Spleen (tissue), 11 donors: ENCODE results near the gene FCRL5. TPM values are rescaled to one million over a fixed set of nuclear protein-coding genes. Genes with fewer than 3 reads are reported as not detected.

Source experiments
- DNase-seq: peaks from one replicate; pipeline ENCODE4 v3.0.0-alpha.2; 2020
- H3K27ac ChIP-seq, 8 donors: fragments of 200-600 bp; sonication (generic) in 7 of 8; 1 replicate in 4 of 8; 2 replicates in 4 of 8; pipeline versions ENCODE4 v1.5.0 to v1.8.0; 2016 to 2021; ENCODE audit warnings: inconsistent platforms in 4 of 8, mild to moderate bottlenecking in 4 of 8, moderate library complexity in 1 of 8
- H3K27me3 ChIP-seq, 7 donors: fragments of 200-600 bp; sonication (generic) in 6 of 7; replicated peaks in 1 of 7; 1 replicate in 4 of 7; 2 replicates in 3 of 7; pipeline versions ENCODE4 v1.5.0 to v1.8.0; 2016 to 2021; ENCODE audit warnings: inconsistent platforms in 3 of 7, mild to moderate bottlenecking in 1 of 7
- H3K36me3 ChIP-seq, 6 donors: fragments of 200-600 bp; sonication (generic) in 5 of 6; 1 replicate in 4 of 6; 2 replicates in 2 of 6; pipeline versions ENCODE4 v1.5.0 to v1.8.0; 2016 to 2021; ENCODE audit warnings: inconsistent platforms in 2 of 6
- H3K4me1 ChIP-seq, 6 donors: fragments of 200-600 bp; sonication (generic) in 5 of 6; 1 replicate in 3 of 6; 2 replicates in 3 of 6; pipeline versions ENCODE4 v1.5.0 to v1.8.0; 2016 to 2021; ENCODE audit warnings: inconsistent platforms in 3 of 6
- H3K4me3 ChIP-seq, 8 donors: fragments of 200-600 bp; sonication (generic) in 7 of 8; 1 replicate in 4 of 8; 2 replicates in 4 of 8; pipeline versions ENCODE4 v1.5.0 to v1.8.0; 2016 to 2021; ENCODE audit warnings: inconsistent platforms in 4 of 8, mild to moderate bottlenecking in 4 of 8, moderate library complexity in 2 of 8
- H3K9me3 ChIP-seq, 8 donors: fragments of 200-600 bp; sonication (generic) in 7 of 8; 1 replicate in 4 of 8; 2 replicates in 4 of 8; pipeline versions ENCODE4 v1.5.0 to v1.8.0; 2016 to 2021; ENCODE audit warnings: inconsistent platforms in 4 of 8
- POLR2A ChIP-seq, 3 donors: fragments of 450-650 bp; IDR thresholded peaks; one replicate each; pipeline ENCODE4 v1.5.1; 2017; ENCODE audit warnings: antibody characterized with exemption in 3 of 3, mild to moderate bottlenecking in 1 of 3
- POLR2AphosphoS5 ChIP-seq, 3 donors: sonication (generic); formaldehyde crosslinking; IDR thresholded peaks; one replicate each; pipeline ENCODE4 v1.5.1; 2017; ENCODE audit warnings: antibody characterized with exemption in 3 of 3
- WGBS, 5 donors: extraction: QIAGEN DNeasy Blood & Tissue Kit in 3 of 5; methylation state at CpG; one replicate each; pipeline versions ENCODE4 v1.1.5 to v1.1.7; 2013 to 2018; 5-methylcytosine and 5-hydroxymethylcytosine counted together
- intact Hi-C: fragments of 100-400 bp; cut with DNase I; formaldehyde crosslinking; loops from one replicate; pipeline ENCODE4 v1.15.0; 2023; ENCODE audit warnings: low total_unique reads
- polyA plus RNA-seq, 3 donors: library from polyadenylated mRNA; stranded (reverse); fragments of 200-250 nt; gene quantifications; one replicate each; pipeline ENCODE4 v1.2.1, GENCODE V29; 2013
- total RNA-seq, 7 donors: library from RNA; depleted of rRNA in 3 of 7; stranded (reverse); fragments of >200 nt in 3 of 7; fragmentation: NEBNext Ultra II Directional in 4 of 7; extraction: Animal tissue kit (Norgen Biotek cat#: 25700) in 4 of 7; gene quantifications; one replicate each; pipeline versions ENCODE4 v1.1.0 to v1.2.1, GENCODE V29; 2016 to 2021
- TF ChIP-seq, protein P1 (sequence below), 11 experiments: fragments of 200-600 bp in 7 of 11; fragments of 450-650 bp in 4 of 11; sonication (generic) in 4 of 11; IDR thresholded peaks in 8 of 11; conservative IDR thresholded peaks in 3 of 11; 1 replicate in 7 of 11; 2 replicates in 4 of 11; pipeline versions ENCODE4 v1.4.0 to v1.8.0; 2016 to 2021; ENCODE audit warnings: antibody characterized with exemption in 11 of 11, inconsistent platforms in 4 of 11, mild to moderate bottlenecking in 1 of 11
- donor health status: healthy with polysubstance abuse.
- donor health status: DM: no; HTN: no; CAD: no; lungs with moderate emphysema.
- donor health status: DM: no; HTN: no; CAD: no.
- donor health status: Bipolar disorder and iron deficiency.
- donor health status: healthy.
- donor health status: DM: no; HTN: no; CAD: no.
- donor health status: DM: yes; HTN: yes; CAD: no.

Gene FCRL5
- total and polyA plus RNA-seq, 10 donors = 51.0 to 111 (median 68.2) TPM

DNA sequence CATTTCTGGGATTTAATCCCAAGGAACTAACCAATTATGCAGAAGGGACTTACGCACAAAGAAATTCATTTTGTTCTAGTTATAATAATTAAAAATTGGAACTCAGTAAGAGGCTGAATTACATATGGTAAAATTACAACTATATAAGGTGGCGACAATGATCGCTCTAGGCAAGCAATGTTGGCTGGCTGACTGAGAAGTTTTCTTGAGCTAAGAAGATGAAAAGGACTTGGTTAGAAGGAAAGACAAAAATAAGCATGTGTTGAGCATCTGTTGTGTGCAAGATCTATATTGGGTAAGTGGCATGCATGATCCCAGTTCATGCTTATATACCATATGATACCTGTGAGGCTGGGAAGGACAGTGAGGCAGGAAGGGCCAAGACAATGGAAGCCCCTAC, 80.8 kb downstream of the FCRL5 start:
- Histone ChIP-seq H3K9me3 (peaks cover 0 to 18% (median 14%) of the 10 kb centered on the region in 8 donors), H3K27me3 (peaks cover 0 to 3% (median 0%) of the 10 kb centered on the region in 7 donors), H3K4me3 (no peak overlapping the region), H3K4me1 (no peaks in the 10 kb centered on the region), H3K36me3 (no peaks in the 10 kb centered on the region), H3K27ac (no peak overlapping the region)
- intact Hi-C loops = no loop called here
- 95 to 98% (median 96%) methylated on average over 3 of the region's 3 CpGs for WGBS, 5 donors
- no peak for DNase-seq
- no peak for TF ChIP-seq POLR2AphosphoS5 (IDR thresholded peaks at IDR 0.05)
- no peak for TF ChIP-seq POLR2A (IDR thresholded peaks at IDR 0.05)
- TF ChIP-seq, protein P1, sequence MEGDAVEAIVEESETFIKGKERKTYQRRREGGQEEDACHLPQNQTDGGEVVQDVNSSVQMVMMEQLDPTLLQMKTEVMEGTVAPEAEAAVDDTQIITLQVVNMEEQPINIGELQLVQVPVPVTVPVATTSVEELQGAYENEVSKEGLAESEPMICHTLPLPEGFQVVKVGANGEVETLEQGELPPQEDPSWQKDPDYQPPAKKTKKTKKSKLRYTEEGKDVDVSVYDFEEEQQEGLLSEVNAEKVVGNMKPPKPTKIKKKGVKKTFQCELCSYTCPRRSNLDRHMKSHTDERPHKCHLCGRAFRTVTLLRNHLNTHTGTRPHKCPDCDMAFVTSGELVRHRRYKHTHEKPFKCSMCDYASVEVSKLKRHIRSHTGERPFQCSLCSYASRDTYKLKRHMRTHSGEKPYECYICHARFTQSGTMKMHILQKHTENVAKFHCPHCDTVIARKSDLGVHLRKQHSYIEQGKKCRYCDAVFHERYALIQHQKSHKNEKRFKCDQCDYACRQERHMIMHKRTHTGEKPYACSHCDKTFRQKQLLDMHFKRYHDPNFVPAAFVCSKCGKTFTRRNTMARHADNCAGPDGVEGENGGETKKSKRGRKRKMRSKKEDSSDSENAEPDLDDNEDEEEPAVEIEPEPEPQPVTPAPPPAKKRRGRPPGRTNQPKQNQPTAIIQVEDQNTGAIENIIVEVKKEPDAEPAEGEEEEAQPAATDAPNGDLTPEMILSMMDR (IDR thresholded peaks at IDR 0.05 in 8 of 11, conservative IDR thresholded peaks at IDR 0.05 in 3 of 11) = no peak

DNA sequence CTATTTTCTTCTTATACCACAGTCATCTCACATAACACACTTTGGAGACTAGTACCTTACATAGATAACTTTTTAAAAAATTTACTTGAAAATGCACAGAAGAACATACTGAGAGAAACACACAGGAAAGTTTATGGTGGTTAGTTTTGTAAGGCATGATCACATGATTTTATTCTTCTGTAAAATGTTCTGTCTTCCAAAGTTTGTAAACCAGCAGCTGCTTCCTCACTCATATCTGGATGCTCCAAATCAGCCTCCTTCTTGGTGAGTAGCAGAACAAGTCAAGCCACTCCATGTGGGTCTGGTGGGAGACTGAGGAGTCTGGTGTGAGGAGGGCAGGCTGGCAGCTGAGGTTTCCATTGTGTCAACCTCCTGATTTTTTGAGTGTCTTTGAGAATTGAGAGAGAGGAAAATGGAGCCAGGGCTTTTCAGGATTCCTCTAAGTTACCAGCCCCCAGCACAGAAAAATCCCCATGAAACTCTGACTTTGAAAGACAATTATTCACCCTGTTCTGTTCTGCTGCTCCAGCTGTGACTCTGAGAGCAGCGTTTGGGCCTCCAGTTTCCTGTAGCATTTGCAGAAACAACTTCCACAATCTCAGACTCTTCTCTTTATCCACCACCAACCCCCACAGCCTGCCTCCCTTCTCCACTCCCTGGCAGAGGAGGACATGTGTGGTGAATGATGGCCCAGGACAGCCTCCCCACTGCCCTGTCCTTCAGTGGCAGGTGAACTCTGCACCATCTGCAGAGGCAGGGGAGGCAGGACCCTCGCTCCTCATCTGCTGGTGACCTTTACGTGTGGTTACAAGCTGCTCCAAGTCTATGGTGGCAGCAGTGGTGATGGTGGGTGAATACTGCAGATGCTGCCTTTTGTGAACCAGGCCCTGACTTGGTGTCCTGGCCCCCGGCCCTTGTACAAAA, 82.3 kb downstream of the FCRL5 start:
- peaks cover 0 to 3% (median 0%) of the 10 kb centered on the region in 8 donors for H3K9me3 ChIP-seq
- intact Hi-C loops = no loop called here
- TF ChIP-seq POLR2A (IDR thresholded peaks at IDR 0.05) (no peak), POLR2AphosphoS5 (IDR thresholded peaks at IDR 0.05) (no peak)
- TF ChIP-seq, protein P1 (IDR thresholded peaks at IDR 0.05 in 8 of 11, conservative IDR thresholded peaks at IDR 0.05 in 3 of 11) = no peak
- 61 to 75% (median 66%) methylated on average over 3 to 4 of the region's 4 CpGs for WGBS, 5 donors
- peaks cover 0 to 3% (median 0%) of the 10 kb centered on the region in 7 donors for H3K27me3 ChIP-seq
- no peak for DNase-seq
- no peak overlapping the region for H3K27ac ChIP-seq
- H3K4me3 ChIP-seq = no peak overlapping the region
- no peaks in the 10 kb centered on the region for H3K4me1 ChIP-seq
- no peaks in the 10 kb centered on the region for H3K36me3 ChIP-seq

DNA sequence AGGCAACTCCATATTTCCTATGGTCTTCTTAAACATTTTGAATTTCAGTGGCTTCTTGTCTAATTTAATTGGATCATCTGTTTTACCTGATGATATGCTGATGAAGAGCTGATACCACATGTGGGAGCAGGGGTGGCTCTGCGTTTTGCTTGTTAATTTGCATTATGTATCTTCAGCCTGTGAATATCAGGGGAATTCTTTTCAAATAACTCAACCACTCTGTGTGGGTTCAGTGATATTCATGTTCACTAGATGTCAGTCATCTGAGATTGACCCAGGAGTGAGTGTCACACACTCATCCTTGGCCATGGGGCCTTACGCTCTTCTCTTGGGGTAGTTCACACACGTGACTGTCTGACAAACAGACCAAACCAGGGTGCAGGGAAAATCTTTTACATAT, 83.0 kb downstream of the FCRL5 start:
- Histone ChIP-seq H3K9me3 (no peaks in the 10 kb centered on the region), H3K4me3 (no peak overlapping the region), H3K36me3 (no peaks in the 10 kb centered on the region), H3K27ac (no peak overlapping the region), H3K4me1 (no peaks in the 10 kb centered on the region), H3K27me3 (peaks cover 0 to 3% (median 0%) of the 10 kb centered on the region in 7 donors)
- DNase-seq = no peak
- intact Hi-C loops = no loop called here
- 77 to 84% (median 78%) methylated on average over 3 of the region's 3 CpGs for WGBS, 5 donors
- no peak for TF ChIP-seq POLR2AphosphoS5 (IDR thresholded peaks at IDR 0.05)

DNA sequence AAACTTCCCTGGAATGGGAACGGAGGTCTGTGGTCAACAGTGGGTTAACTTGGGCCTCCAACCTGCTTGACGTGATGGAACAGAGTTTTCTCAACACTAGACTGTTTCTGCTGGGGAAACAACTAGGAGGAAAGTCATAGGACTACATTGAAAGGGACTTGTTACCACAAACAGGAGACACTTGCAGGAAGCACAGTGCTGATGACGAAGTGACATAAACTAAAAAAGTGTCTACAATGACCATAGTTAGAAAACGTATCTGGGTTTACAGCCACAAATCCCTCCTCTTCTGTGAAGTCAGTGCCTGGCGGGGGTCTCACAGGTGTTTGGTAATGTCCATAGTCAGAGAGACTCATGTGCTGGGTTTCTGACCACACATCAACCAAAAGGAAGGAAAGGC, 86.3 kb downstream of the FCRL5 start:
- no peaks in the 10 kb centered on the region for H3K27me3 ChIP-seq
- H3K27ac ChIP-seq = no peak overlapping the region
- no peak for DNase-seq
- TF ChIP-seq POLR2AphosphoS5 (IDR thresholded peaks at IDR 0.05) = no peak
- TF ChIP-seq, protein P1 (IDR thresholded peaks at IDR 0.05 in 8 of 11, conservative IDR thresholded peaks at IDR 0.05 in 3 of 11) = no peak
- TF ChIP-seq POLR2A (IDR thresholded peaks at IDR 0.05) = no peak
- H3K36me3 ChIP-seq = no peaks in the 10 kb centered on the region
- H3K4me3 ChIP-seq = no peak overlapping the region
- H3K9me3 ChIP-seq = no peaks in the 10 kb centered on the region
- H3K4me1 ChIP-seq = no peaks in the 10 kb centered on the region
- intact Hi-C loops = no loop called here
- 59 to 76% (median 69%) methylated on average over 5 of the region's 5 CpGs for whole genome bisulfite sequencing, 5 donors

Other genes with a start within 250 kb of the FCRL5 start
- gene FCRL4, start 45.6 kb upstream of the FCRL5 start, total RNA-seq = 1 to 10 TPM in 5 of 7 donors, under 1 TPM in 2; 0.26 to 3.8 (median 1.5) TPM
- gene FCRL4, start 45.6 kb upstream of the FCRL5 start, polyA plus RNA-seq = 1 to 10 TPM; 2.2 to 6.0 (median 4.7) TPM
- 100 to 1,000 TPM in 2 of 7 donors, 10 to 100 TPM in 5; 41.6 to 110 (median 64.1) TPM for gene FCRL3, start 148.3 kb upstream of the FCRL5 start, total RNA-seq
- gene FCRL3, start 148.3 kb upstream of the FCRL5 start, polyA plus RNA-seq = 10 to 100 TPM; 24.0 to 89.6 (median 39.0) TPM
- 10 to 100 TPM; 32.9 to 71.1 (median 43.6) TPM for gene FCRL2, start 224.6 kb upstream of the FCRL5 start, total RNA-seq
- 100 to 1,000 TPM in 1 of 3 donors, 10 to 100 TPM in 2; 93.1 to 236 (median 96.6) TPM for gene FCRL2, start 224.6 kb upstream of the FCRL5 start, polyA plus RNA-seq